GM12892 (cell line): Measurements from ENCODE around the gene CELF2.

ENCODE experiments used
- DNase-seq: peaks from one replicate; pipeline ENCODE4 v3.0.0; 2011; ENCODE audit not compliant: insufficient read length
- FAIRE-seq: peaks from 2 replicates; lab custom pipeline; 2011; peaks lifted over from hg19 to GRCh38; lab: Jason Lieb, UNC
- POLR2A ChIP-seq: IDR thresholded peaks from 2 replicates; pipeline ENCODE4 v1.6.1; 2011; ENCODE audit warnings: low read depth, low read length, control low read depth
- POLR2AphosphoS5 ChIP-seq: IDR thresholded peaks from 2 replicates; pipeline ENCODE4 v1.6.1; 2011; ENCODE audit warnings: low read depth, low read length, control low read depth
- TAF1 ChIP-seq: IDR thresholded peaks from 2 replicates; pipeline ENCODE4 v1.6.1; 2011; ENCODE audit warnings: low read depth, mild to moderate bottlenecking, control low read depth, low read length, borderline replicate concordance

Gene CELF2

DNA sequence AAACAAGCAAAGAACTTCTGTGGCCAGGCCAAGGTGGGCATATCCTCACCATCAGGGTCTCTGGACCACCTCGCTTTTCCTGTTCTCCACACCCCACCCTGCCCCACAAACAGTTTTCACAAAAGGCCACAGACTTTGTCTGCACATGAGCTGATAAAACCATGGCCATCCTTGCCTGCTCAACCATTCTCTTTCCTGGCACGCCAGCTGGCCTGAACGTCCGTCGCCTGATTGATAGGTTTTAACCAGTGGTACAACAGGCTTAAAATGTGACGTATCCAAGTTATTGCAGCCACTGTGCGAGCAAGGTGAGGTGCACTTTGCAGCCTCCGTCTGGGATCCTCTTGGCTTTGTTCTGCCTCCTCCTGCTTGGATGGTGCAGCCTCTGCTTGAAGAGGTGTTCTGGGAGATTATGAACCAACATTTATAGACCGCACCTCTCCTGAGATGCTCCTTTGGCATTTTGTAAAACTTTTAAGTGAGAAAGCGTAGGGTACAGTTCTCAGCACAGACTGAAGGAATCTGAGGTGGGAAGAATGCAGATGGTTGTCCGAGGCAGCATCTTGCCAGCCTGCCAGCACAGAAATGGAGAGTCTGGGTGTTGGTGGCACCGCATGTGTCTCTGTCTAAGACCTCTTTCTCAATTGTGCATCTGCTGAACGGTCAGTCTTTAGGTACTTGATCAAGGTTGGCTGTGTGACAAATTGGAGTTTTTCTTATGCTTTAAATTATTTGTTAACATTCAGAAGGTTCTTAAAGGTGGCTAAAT lies 288.3 kb downstream of the CELF2 start:
- TF ChIP-seq POLR2A (peak; percentile 25; the same call in 1 of the 2 replicates), POLR2AphosphoS5 (no peak), TAF1 (no peak)
- FAIRE-seq (no peak), DNase-seq (no peak)

DNA sequence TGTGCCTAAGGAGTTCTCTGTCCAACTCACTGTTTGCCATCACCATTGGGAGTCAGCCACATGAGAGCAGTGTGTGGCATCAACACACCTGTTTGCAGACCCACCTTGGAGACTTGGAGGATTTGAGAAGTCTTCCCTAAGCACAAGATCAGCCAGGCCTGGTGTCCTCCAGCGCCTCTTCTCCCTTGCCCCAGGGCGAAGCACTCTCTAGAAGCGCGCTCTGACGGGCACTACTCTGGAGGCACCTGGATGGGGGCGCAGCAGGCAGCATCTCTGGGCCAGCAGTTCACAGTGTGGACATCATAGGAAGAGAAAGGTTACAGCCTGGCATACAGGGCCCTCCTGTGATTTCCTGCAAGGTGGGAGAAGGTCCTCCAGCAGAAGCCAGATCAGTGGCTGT lies 289.3 kb downstream of the CELF2 start:
- TF ChIP-seq POLR2AphosphoS5: no peak
- TF ChIP-seq POLR2A: no peak
- TF ChIP-seq TAF1: no peak
- no peak for DNase-seq
- no peak for FAIRE-seq

DNA sequence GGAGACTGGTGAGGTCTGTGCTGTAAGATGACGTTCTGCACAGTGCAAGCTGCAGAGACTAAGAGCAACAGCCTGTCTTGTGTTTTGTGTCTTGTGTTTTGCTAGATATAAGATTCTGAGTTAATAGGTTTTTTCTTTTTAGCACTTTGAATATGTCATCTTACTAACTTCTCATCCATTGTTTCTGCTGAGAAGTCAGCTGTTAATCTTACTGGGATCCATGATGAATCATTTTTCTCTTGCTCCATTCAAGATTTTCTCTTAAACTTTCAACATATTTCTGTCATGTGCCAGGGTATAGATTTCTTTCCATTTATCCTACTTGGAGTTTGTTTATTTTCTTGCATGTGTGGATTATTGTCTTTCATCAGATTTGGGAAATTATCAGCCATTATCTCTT lies 290.3 kb downstream of the CELF2 start:
- DNase-seq: no peak
- FAIRE-seq: no peak
- TF ChIP-seq POLR2AphosphoS5: no peak
- TF ChIP-seq POLR2A: no peak
- no peak for TF ChIP-seq TAF1

DNA sequence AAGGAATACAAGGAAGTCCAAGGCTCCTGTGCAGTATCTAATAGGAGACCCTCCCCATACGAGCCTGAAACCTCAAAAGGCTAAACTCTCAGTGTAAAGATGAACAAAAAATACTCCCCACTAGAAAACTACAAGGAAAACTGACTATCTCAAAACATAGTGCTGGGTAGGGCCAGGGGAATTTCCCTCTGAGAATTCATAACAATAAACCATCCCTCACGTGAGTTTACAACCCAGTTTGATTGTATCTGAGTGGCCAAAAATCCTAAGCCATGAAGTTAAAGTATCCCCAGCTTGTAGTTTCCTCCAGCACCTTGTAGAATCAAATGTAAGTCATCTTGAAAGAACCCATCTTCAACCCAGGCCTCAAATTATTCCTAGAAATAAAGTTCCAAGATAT lies 293.4 kb downstream of the CELF2 start:
- no peak for DNase-seq
- TF ChIP-seq POLR2A (no peak), POLR2AphosphoS5 (no peak), TAF1 (no peak)
- FAIRE-seq: no peak

DNA sequence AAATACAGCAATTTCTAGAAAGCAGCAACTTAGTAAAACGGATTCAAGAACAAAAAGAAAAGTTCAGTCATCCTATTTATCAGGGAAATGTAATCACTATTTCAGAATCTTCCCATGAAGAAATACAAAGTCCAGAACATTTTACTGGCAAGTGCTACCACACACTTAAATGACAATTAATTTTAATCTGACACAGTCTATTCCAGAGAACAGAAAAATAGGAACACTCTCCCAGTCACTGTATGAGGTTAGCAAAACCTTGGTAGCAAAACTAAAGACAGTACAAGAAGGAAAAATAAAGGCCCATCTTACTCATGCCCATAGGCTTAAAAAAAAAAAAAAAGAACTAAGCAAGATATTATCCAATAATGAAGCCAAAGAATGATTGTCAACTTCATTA lies 295.8 kb downstream of the CELF2 start:
- no peak for FAIRE-seq
- TF ChIP-seq TAF1 (no peak), POLR2AphosphoS5 (no peak), POLR2A (no peak)

DNA sequence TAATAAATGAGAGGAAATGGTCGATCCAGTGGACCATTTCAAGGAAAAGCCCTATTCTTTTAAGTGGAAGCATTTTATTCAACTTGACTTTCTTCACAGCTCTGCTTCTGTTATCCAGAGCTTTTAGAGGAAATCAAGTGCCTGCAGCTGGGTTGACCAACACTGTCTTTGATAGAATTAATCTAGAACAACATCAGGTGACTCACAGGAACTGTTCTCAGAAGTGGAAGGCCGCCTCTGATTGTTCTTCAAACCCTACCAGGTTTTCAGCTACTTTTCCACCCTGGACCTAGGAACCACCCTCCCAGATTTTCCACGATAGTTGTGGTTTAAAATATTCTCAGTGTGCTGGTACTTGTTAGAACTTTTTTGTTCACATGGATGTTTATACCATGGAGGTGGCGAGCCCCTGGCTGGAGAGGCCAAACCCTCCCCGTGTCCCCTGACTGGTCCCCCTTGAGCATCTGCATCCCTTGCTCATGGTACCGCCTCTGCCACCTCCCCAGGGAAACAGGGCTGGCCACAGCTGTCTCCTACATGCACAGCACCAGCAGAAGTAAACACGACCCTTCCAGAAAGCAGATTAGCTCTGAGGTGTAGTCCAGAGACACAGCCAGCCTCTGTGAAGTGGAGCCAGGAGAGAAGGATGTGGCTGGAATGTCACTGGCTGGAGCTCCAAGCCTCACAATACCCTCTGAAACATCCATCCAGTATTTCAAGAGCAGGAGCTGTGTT lies 300.4 kb downstream of the CELF2 start:
- no peak for FAIRE-seq
- DNase-seq: no peak
- TF ChIP-seq TAF1 (no peak), POLR2AphosphoS5 (no peak), POLR2A (peak; percentile 13; the same call in 1 of the 2 replicates)

More for the DNA sequence above, 295.8 kb downstream of the CELF2 start:
- no peak for DNase-seq

DNA sequence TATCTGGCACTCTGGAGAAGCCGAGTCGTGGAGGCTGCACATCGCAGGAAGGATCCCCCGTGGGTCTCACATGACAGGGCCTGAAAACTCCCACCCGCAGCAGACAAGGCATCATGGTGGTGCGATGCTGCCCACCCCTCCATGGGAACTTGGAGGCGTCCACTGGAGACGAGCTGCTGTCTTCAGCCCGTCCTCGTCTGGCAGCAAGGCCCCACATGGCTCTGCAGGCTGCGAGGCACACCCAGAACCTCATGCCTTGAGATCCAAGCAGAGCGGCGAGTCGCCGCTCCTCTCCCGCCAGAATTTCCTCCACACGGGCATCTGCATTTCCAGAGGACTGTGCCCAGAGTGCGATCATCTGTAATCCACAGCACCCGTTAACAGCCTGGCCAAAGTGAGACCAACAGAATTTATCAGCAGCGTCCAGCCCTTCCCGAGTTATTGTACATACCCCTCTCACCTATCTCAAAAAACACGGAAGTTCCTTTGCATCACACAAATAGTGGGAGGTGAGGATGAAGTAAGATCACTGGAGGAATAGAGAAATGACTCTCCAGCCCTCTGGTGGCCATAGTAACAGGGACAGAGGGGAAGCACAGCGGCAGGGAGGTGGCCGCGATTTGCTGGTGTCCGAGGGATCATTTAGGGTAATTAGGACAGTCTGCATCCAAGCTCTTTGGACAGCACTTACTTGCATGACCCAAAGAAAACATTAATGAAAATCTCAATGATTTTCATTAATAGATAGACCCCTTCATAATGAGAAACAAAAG lies 301.3 kb downstream of the CELF2 start:
- FAIRE-seq (no peak), DNase-seq (no peak)
- TF ChIP-seq POLR2A (no peak), TAF1 (no peak), POLR2AphosphoS5 (peak; percentile 14; the same call in 1 of the 2 replicates)

DNA sequence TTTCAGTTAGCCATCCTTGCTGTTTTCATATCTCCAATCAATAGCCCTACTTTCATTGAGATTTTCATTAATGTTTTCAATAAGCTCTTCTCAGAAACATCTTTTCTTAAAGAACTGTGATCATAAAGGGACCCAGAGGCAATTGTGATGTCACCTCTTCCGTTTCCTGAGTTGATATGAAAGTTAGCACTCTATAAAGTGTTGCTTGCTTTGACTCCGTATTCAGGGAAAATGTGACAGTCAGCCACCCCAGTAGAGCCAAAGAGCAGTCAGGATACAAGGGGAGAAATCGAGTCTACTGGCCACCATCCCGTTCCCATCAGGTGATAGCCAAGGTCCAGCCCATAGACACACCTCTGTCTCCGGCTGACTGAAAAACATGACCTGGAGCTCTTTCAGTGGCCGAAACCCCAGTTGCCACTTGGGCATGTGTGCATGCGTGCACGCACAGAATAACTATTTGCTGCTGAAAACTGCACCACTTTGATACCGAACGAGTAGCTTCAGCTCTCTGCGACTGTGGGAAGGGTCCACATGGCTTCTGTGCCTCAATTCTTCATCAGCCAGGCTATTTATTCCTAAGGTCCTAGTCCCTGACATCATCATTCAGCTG lies 302.4 kb downstream of the CELF2 start:
- TF ChIP-seq POLR2A: no peak; the same call in 1 of the 2 replicates
- no peak for DNase-seq
- no peak for FAIRE-seq

DNA sequence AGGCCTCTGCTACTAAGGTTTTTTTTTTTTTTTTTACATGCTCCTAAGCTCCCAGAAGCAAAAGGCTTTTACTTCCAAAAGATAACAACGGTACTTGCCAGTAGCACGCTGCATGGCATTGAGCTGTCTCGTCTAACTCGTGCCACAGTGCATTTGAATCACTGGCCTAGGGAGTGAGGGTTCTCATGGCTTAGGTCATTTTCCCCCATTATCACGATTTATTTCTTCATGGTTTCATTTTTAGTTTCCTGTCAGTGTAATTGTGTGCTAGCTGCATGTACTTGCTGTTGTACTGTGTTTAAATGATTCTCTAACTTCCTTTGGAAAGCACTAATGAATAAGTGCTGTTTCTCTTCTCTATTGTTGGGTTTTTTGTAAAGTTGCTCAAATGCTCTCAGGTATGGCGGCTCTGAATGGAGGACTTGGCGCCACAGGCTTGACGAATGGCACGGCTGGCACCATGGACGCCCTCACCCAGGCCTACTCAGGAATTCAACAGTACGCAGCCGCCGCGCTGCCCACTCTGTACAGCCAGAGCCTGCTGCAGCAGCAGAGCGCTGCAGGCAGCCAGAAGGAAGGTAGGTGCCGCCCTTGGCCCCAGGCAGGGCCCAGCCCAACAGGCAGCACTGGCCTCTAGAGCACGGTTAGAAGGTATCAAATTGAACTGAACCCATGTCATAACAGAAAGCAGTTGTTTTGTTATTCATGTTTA lies 303.3 kb downstream of the CELF2 start:
- no peak for TF ChIP-seq POLR2A
- TF ChIP-seq TAF1: no peak
- no peak for TF ChIP-seq POLR2AphosphoS5
- no peak for DNase-seq
- no peak for FAIRE-seq

DNA sequence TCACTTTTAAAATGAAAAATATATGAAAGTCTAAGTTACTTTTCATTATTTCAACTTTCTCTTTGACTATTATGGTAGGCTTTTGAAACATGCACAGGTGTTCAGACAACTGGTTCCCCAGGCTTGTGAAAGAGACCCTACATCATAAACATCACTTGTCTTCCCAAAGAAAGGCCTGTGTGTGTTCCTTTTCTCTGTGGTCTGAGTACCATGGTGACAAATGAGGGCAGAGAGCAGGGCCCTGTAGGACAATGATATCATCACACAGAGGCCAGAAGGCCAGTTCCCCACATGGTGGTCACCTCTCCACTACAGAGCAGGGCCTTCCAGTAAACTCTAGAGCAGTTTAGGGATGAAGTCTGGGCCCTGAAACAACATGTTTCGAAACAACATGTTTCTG lies 305.0 kb downstream of the CELF2 start:
- FAIRE-seq: peak; percentile 69

More for the DNA sequence above, 305.0 kb downstream of the CELF2 start:
- DNase-seq: no peak
- TF ChIP-seq POLR2AphosphoS5: no peak
- TF ChIP-seq TAF1: no peak
- no peak for TF ChIP-seq POLR2A
